Thyroid gland (tissue), 4 donors: ENCODE data around the gene ACTL8.

ENCODE experiments used
- POLR2A ChIP-seq, 2 donors: fragments of 450-650 bp; IDR thresholded peaks; one replicate each; pipeline ENCODE4 v1.6.1; 2017; ENCODE audit warnings: antibody characterized with exemption in 2 of 2, mild to moderate bottlenecking in 2 of 2, moderate library complexity in 1 of 2
- TF ChIP-seq, protein P1 (sequence below), 6 experiments: fragments of 200-600 bp in 3 of 6; fragments of 450-650 bp in 3 of 6; sonication (generic) in 3 of 6; IDR thresholded peaks; one replicate each; pipeline ENCODE4 v1.5.1; 2016 to 2019; ENCODE audit warnings: antibody characterized with exemption in 6 of 6, mild to moderate bottlenecking in 2 of 6, inconsistent platforms in 1 of 6, moderate library complexity in 1 of 6

DNA sequence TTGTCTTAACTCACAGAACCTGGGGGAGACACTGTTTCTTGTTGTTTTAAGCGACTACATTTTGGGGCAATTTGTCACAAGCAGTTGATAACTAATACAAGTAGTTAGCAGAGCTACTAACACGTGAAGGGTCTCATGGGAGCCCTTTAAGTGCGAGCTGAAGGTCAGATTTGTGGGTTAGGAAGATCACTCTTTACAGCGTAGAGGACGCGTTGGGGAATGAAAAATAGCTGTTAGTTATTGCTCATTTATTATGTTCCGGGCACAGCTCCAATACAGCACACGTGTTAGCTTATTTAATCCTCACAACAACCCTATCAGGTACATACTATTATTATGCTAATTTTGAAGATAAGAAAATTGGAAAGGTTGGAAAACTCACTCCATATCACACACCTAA, 95.9 kb downstream of the ACTL8 start:
- TF ChIP-seq, protein P1, sequence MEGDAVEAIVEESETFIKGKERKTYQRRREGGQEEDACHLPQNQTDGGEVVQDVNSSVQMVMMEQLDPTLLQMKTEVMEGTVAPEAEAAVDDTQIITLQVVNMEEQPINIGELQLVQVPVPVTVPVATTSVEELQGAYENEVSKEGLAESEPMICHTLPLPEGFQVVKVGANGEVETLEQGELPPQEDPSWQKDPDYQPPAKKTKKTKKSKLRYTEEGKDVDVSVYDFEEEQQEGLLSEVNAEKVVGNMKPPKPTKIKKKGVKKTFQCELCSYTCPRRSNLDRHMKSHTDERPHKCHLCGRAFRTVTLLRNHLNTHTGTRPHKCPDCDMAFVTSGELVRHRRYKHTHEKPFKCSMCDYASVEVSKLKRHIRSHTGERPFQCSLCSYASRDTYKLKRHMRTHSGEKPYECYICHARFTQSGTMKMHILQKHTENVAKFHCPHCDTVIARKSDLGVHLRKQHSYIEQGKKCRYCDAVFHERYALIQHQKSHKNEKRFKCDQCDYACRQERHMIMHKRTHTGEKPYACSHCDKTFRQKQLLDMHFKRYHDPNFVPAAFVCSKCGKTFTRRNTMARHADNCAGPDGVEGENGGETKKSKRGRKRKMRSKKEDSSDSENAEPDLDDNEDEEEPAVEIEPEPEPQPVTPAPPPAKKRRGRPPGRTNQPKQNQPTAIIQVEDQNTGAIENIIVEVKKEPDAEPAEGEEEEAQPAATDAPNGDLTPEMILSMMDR (IDR thresholded peaks at IDR 0.05) = no peak
- no peak for TF ChIP-seq POLR2A (IDR thresholded peaks at IDR 0.05)
